Stomach smooth muscle (tissue), 2 donors: Measurements from ENCODE around the gene TRIM2.

Source experiments
- H3K27ac ChIP-seq: one replicate; pipeline ENCODE4 v1.7.0; 2013; ENCODE audit warnings: mild to moderate bottlenecking, low read length, inconsistent platforms
- H3K27me3 ChIP-seq, 2 donors: one replicate each; pipeline ENCODE4 v1.7.0; 2013; ENCODE audit warnings: low read length in 2 of 2; ENCODE audit not compliant: insufficient read depth in 2 of 2, control insufficient read depth in 1 of 2
- H3K36me3 ChIP-seq, 2 donors: one replicate each; pipeline ENCODE4 v1.7.0; 2013; ENCODE audit warnings: low read length in 2 of 2; ENCODE audit not compliant: control insufficient read depth in 2 of 2, insufficient read depth in 2 of 2
- H3K4me1 ChIP-seq: one replicate; pipeline ENCODE4 v1.7.0; 2013; ENCODE audit warnings: low read length; ENCODE audit not compliant: control insufficient read depth, insufficient read depth
- H3K4me3 ChIP-seq, 2 donors: one replicate each; pipeline ENCODE4 v1.7.0; 2013; ENCODE audit warnings: low read length in 2 of 2
- H3K9ac ChIP-seq, 2 donors: one replicate each; pipeline ENCODE4 v1.7.0; 2013; ENCODE audit warnings: low read length in 2 of 2, mild to moderate bottlenecking in 1 of 2
- H3K9me3 ChIP-seq, 2 donors: one replicate each; pipeline ENCODE4 v1.7.0; 2013; ENCODE audit warnings: low read length in 2 of 2; ENCODE audit not compliant: control insufficient read depth in 2 of 2
- donor health status: healthy.
- donor health status: Pancreatic carcinoma.

TRIM2 gene

DNA sequence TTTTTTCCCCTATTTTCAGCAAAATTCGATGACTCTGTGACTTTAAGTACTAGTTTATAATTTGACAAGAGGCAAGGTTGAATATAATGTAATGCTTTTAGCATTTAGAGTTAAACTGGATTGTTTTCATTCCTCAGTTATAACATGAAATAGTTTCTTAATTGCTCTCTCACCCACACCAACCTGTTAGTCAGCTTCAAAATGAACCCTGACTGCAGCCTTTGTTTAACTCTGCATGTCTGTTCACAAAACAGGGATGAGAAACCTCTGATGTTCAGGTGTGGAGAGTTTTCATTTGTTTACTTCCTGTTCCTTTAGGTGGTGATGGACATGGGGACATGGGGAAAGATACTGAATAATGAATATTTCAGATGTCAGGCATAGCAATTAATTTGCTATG lies 90.4 kb downstream of the TRIM2 start:
- Histone ChIP-seq H3K27ac (no peak overlapping the region), H3K9ac (no peak overlapping the region), H3K27me3 (no peaks in the 10 kb centered on the region), H3K4me1 (peaks cover 20% of the 10 kb centered on the region), H3K4me3 (no peak overlapping the region), H3K36me3 (peaks cover 12 to 15% of the 10 kb centered on the region in 2 donors), H3K9me3 (peaks cover 0 to 1% of the 10 kb centered on the region in 2 donors)

DNA sequence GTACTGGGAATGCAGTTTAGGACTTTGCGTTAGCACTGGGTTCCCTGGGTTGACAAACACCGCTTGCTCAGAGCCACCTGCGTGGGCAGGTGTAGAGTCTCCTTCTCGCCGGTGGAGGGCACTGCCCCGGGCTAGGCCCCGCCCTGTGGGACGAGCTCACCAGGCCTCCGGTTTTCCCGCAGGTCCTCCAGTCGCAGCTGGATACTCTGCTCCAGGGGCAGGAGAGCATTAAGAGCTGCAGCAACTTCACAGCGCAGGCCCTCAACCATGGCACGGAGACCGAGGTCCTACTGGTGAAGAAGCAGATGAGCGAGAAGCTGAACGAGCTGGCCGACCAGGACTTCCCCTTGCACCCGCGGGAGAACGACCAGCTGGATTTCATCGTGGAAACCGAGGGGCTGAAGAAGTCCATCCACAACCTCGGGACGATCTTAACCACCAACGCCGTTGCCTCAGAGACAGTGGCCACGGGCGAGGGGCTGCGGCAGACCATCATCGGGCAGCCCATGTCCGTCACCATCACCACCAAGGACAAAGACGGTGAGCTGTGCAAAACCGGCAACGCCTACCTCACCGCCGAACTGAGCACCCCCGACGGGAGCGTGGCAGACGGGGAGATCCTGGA lies 91.0 kb downstream of the TRIM2 start:
- peaks cover 0 to 4% of the 10 kb centered on the region in 2 donors for H3K9me3 ChIP-seq
- H3K27ac ChIP-seq = no peak overlapping the region
- H3K36me3 ChIP-seq = peaks cover 16 to 18% of the 10 kb centered on the region in 2 donors
- peaks cover 20% of the 10 kb centered on the region for H3K4me1 ChIP-seq
- no peak overlapping the region for H3K4me3 ChIP-seq
- no peaks in the 10 kb centered on the region for H3K27me3 ChIP-seq
- no peak overlapping the region for H3K9ac ChIP-seq

DNA sequence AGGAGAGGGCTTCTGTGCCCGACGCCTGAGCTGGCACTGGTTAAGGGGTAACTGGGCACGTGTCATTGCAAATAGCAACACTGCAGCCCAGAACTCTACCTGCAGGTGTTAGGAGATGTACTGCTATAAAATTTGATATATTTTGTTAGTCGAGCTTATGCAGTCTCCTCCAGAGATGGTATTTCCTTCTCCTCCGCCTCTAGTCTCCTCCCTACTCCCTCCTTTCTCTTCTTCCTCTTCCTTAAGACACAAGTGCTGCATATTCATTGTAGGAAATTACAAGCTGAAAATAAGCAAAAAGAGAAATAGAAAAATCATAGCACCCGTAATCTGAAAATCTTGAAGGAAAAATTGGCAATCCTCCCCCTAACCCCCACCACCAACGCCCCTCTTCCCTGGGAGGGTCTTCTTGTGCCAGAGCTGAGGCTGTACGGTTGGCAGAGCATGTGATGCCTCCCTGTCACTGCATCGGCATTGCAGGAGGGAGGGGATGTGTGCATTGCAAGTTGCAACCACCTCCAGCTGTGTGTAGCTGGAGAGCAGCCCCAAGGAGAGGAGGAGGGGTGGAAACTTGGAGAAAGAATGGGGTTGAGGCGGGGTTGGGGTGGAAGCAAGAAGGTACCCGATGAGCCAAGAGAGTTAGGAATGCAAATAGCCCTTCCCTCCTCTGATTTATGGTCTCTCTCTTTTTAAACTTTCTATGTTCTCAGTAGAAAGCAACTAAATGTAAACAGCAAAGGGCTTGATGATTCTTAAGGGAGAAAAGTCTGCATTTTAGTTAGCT lies 92.0 kb downstream of the TRIM2 start:
- Histone ChIP-seq H3K27me3 (no peaks in the 10 kb centered on the region), H3K9me3 (peaks cover 0 to 4% of the 10 kb centered on the region in 2 donors), H3K27ac (peak overlapping the region; percentile 49), H3K4me1 (peaks cover 20% of the 10 kb centered on the region), H3K4me3 (peak overlapping the region in 1 of 2 donors; percentile 57), H3K36me3 (peaks cover 16 to 18% of the 10 kb centered on the region in 2 donors), H3K9ac (no peak overlapping the region)

DNA sequence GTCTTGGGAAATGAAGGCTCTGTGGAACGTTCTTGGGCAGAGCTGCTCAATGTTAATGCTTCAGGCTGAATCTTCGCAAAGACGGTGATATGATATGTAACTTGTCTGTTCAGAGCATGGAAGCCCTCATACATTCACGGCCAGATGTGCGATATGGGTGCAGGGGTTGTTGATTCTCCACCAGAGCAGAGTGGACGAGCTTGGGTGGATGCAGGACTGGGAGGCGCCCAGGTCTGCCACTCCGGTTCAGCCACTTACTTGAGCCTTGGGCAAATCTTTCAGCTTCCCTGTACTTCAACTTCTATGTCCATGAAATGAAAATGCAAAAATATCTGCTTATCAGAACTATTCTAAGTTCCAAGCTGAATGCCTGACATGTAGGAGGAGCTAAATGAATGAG lies 92.9 kb downstream of the TRIM2 start:
- Histone ChIP-seq H3K9me3 (peaks cover 0 to 4% of the 10 kb centered on the region in 2 donors), H3K27ac (no peak overlapping the region), H3K4me1 (peaks cover 20% of the 10 kb centered on the region), H3K9ac (no peak overlapping the region), H3K4me3 (peak overlapping the region in 1 of 2 donors; percentile 35), H3K36me3 (peaks cover 16 to 19% of the 10 kb centered on the region in 2 donors), H3K27me3 (no peaks in the 10 kb centered on the region)

DNA sequence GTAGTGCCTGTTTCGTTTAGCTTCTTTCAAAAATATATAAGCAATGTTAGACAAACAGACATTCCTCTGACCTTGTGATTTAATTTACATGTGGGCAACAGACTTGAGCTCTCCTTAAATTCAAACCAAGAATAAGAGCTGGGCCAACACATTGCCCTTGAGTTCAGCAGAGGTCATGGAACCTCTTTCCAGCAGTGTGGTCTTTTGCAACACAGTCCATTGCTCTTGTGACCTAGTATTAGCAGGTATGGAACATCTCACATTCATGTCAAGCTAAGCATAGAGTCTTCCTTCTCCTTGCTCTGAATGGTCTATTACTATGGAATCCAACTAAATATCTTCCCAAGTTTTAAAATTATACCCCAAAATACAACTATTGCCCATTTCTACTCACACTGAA lies 106.5 kb downstream of the TRIM2 start:
- Histone ChIP-seq H3K27me3 (no peaks in the 10 kb centered on the region), H3K36me3 (peaks cover 0 to 5% of the 10 kb centered on the region in 2 donors), H3K27ac (no peak overlapping the region), H3K9me3 (no peaks in the 10 kb centered on the region), H3K9ac (no peak overlapping the region), H3K4me1 (no peaks in the 10 kb centered on the region), H3K4me3 (no peak overlapping the region)

DNA sequence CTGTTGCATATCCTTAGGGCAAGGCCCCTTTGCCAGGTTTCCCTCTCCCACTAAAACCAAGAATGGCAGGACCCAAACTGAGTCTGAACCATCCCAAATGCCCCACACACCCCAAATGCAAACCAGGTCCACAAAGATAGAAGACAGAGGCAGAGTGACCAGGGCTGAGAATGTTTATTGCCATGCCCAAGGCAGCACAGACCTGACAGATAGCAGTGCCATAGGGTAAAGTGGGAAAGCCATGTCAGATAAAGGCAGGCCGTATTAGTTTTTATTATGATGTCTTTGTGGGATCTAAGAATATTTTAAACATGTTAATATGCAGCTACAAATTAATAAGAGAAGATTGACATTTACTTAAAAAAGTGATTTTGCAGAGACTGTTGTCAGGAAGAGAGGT lies 110.7 kb downstream of the TRIM2 start:
- Histone ChIP-seq H3K4me3 (no peak overlapping the region), H3K27me3 (no peaks in the 10 kb centered on the region), H3K36me3 (peaks cover 3% of the 10 kb centered on the region in 2 donors), H3K9me3 (no peaks in the 10 kb centered on the region), H3K9ac (no peak overlapping the region), H3K4me1 (no peaks in the 10 kb centered on the region), H3K27ac (no peak overlapping the region)

DNA sequence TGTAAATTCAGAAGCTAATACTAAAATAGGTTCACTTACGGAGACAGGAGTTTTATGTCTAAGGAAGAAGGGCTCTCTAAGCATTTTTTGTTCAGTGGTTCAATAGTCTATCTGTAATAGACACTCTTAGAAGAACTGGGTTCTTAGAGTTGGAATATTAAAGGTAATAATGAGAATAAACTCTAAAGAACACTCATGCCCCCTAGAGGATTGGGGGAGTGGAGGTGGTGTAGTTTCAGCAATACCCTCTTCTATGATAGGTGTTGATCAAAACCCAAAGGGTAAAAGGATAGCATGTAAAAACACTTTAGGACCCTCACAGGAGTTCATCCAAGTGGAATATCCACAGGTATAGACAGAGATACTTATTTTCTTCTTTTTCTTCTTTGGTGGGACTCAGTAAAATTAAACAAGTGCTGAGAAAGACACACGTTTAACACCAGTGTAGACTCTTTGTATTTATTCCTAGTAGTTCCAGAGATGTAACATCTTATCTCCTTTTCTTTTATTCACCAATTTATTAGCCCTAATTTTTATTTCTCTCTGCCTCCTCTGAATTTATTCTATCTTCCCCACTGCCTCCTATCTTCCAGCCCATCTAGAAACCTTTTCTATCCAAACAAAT lies 114.6 kb downstream of the TRIM2 start:
- H3K4me3 ChIP-seq = no peak overlapping the region
- no peak overlapping the region for H3K27ac ChIP-seq
- peaks cover 8 to 15% of the 10 kb centered on the region in 2 donors for H3K36me3 ChIP-seq
- H3K4me1 ChIP-seq = no peaks in the 10 kb centered on the region
- no peak overlapping the region for H3K9ac ChIP-seq
- no peaks in the 10 kb centered on the region for H3K9me3 ChIP-seq
- H3K27me3 ChIP-seq = no peaks in the 10 kb centered on the region

DNA sequence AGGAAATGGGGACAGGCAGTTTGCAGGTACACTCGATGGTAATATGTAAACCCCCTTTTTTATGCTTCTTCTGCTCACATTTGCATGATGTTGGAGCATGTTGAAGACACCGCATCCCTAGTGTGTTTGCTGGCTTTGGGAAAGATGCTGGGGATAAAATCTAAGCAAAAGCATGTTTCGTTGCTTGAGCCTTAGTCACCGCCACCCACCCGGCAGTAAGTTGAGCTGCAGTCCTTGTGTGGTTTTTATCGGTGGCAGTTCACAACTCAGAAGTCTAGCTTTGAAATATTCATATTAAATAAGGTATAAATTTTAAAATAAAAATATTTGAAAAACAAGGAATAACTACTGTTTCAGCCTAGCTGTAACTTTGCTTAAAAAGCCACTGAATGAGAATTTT lies 118.5 kb downstream of the TRIM2 start:
- H3K9me3 ChIP-seq = no peaks in the 10 kb centered on the region
- H3K36me3 ChIP-seq = peaks cover 13 to 24% of the 10 kb centered on the region in 2 donors
- no peaks in the 10 kb centered on the region for H3K27me3 ChIP-seq
- no peaks in the 10 kb centered on the region for H3K4me1 ChIP-seq
- no peak overlapping the region for H3K4me3 ChIP-seq
- no peak overlapping the region for H3K27ac ChIP-seq
- no peak overlapping the region for H3K9ac ChIP-seq

DNA sequence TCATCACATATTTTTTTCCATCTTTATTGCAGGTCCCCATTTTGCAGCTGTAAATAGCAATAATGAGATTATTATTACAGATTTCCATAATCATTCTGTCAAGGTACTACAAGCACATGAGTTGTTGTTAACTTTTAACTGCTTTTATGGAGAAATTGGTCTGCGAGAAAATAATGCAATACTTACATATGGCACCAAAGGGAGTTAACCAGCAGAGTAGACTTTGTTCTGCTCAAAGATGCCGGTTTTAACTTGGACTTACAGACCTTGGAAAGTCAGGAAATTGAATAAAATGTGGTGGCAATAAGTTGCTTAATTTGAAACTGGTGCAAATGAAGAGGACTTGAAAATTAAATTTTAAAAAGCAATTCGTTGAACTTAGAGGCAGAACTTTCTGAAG lies 119.8 kb downstream of the TRIM2 start:
- H3K9me3 ChIP-seq = no peaks in the 10 kb centered on the region
- H3K27ac ChIP-seq = no peak overlapping the region
- H3K36me3 ChIP-seq = peaks cover 10 to 22% of the 10 kb centered on the region in 2 donors
- H3K4me3 ChIP-seq = no peak overlapping the region
- H3K4me1 ChIP-seq = no peaks in the 10 kb centered on the region
- H3K27me3 ChIP-seq = no peaks in the 10 kb centered on the region
- H3K9ac ChIP-seq = no peak overlapping the region

DNA sequence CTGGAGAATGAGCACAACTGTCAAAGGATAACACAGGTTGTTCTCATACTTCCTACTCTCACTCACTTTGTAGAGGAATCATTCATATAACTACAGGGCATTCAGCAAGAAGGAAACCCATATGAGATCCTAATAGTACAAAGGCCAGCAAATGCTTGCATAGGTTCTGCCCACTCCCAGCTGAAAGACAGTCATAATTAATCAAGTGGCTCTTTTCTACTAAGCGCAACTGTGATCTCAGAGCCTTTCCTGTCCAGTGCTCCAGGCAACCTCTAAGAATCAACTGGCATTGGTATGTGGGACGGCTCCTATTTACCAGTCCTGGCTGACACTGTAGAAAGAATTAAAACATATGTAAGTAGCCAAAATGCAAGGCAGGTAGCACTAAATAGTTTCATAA lies 121.3 kb downstream of the TRIM2 start:
- Histone ChIP-seq H3K4me1 (no peaks in the 10 kb centered on the region), H3K36me3 (peaks cover 10 to 22% of the 10 kb centered on the region in 2 donors), H3K4me3 (no peak overlapping the region), H3K9me3 (no peaks in the 10 kb centered on the region), H3K9ac (no peak overlapping the region), H3K27me3 (no peaks in the 10 kb centered on the region), H3K27ac (no peak overlapping the region)
